ENCODE results near the gene TAF1C.

- TF ChIP-seq MYC (IDR thresholded peaks at IDR 0.05; ENCODE audit: low read depth, low read length) (no peak), MYC (CRISPR knock-in tag; IDR thresholded peaks at IDR 0.05; ENCODE audit: borderline replicate concordance, low read depth) (no peak), HEY1 (CRISPR knock-in tag; IDR thresholded peaks at IDR 0.05; ENCODE audit: borderline replicate concordance) (no peak)
Measured at GRCh38 chr16:84182104-84182503, 4.8 kb downstream of the TAF1C start.
